Raji (cell line): ENCODE results near the gene VWF.

Experiments used
- POLR2A ChIP-seq: IDR thresholded peaks from 2 replicates; pipeline ENCODE4 v1.6.1; 2011; ENCODE audit warnings: low read depth, low read length, control low read depth; ENCODE audit not compliant: insufficient read depth

The VWF gene

GRCh38 chr12:6113691-6114475 is 10.6 kb downstream of the VWF start:
- TF ChIP-seq POLR2A = no peak

- TF ChIP-seq POLR2A = no peak
These were observed 12.5 kb downstream of the VWF start for GRCh38 chr12:6112004-6112403.

GRCh38 chr12:6110006-6110405 is 14.5 kb downstream of the VWF start:
- TF ChIP-seq POLR2A = no peak

DNA sequence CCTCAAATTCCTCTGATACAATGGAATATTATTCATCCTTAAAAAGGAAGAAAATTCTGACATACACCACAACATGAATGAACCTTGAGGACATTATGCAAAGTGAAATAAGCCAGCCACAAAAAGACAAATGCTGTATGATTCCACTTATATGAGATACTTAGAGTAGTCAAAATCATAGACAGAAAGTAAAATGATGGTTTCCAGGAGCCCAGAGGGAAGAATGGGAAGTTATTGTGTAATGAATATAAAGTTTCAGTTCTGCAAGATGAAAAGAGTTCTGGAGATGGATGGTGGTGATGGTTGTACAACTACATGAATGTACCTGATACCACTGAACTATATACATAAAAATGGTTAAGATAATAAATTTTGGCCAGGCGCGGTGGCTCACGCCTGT is 18.3 kb downstream of the VWF start:
- TF ChIP-seq POLR2A = no peak

GRCh38 chr12:6104842-6105241 is 19.6 kb downstream of the VWF start:
- no peak for TF ChIP-seq POLR2A

DNA sequence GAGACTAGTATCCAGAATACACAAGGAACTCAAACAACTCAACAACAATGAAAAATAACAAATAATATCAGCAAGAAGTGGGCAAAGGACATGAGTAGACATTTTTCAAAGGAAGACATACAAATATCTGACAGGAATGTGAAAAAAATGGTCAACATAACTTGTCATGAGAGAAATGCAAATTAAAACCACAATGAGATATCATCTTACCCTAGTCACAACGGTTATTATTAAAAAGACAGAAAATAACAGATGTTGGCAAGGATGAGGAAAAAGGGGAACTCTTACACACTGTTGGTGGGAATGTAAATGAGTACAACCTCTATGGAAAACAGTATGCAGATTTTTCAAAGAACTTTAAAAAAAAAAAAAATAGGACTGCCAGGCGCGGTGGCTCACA is 20.4 kb downstream of the VWF start:
- TF ChIP-seq POLR2A = no peak

- no peak for TF ChIP-seq POLR2A
These were observed 25.2 kb downstream of the VWF start for GRCh38 chr12:6099316-6099715.

GRCh38 chr12:6097411-6097810 is 27.1 kb downstream of the VWF start:
- no peak for TF ChIP-seq POLR2A

GRCh38 chr12:6096527-6096926 is 27.9 kb downstream of the VWF start:
- TF ChIP-seq POLR2A = no peak

DNA sequence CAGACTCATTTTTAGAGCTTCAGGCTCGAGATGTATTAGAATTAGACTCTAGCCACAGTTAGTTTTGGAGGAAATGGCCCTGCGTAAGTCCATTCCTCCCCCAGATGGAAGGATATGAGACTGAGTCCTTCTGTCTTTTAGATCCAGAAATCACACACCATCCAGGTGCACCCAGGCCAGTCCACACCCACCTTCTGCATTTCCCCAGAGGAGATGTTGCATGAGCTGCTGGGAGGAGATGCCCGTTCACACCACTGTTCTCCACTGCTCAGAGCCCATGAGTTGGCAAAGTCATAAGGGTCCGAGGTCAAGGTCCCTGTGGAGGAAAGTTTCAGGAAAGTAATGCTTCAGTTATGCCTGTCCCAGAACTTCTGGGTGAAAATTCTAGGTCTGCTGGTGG is 29.2 kb downstream of the VWF start:
- no peak for TF ChIP-seq POLR2A

DNA sequence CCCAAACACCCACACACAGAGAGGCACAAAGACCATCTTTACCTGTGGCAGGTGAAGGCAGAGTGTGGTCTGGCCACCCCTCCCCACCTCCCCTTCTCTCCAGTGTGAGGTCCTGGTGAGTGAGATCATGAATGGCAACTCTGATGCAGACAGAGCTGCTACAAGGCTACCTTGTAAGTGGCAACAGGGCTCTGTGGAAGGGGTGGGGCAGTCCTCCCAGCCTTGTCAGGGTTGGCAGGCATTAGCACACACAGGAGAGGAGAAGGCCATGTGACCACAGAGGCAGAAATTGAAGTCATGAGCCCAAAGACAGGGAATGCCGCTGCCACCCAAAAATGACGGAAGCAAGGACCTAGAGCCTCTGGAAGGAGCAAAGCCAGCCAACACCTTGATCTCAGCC is 30.7 kb downstream of the VWF start:
- TF ChIP-seq POLR2A = no peak

GRCh38 chr12:6092784-6093722 is 31.4 kb downstream of the VWF start:
- TF ChIP-seq POLR2A = no peak

DNA sequence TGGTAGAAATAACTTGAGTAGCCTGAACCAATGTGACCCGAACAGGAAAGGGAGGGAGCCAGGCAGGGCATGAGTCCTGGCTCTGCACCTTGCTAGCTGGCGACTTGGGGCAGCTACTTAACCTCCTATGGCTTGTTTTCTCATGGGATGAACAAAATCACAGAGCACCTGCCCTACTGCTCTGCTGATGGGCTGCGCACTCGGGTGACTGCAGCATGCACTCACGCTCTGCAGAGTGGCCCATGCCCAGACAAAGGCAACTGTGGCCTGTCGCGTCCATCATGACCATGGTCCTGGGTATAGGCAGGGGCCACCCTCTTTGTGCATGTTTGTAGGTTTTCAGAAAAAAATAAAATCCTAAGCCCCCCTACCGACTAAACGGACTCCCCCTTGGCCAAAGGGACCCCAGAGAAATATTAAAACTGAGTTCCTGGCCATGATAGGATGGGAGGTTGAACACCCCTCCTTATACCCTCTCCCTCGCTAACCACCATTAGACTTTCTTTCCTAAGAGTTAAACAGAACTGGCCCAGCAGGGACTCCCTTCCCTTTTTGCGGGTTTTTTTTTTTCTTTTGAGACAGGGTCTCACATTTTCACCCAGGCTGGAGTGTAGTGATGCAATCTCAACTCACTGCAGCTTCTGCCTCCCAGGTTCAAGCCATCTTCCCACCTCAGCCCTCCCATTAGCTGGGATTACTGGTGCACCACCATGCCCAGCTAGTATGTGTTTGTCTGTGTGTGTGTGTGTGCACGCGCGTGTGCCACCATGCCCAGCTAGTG is 32.5 kb downstream of the VWF start:
- TF ChIP-seq POLR2A = no peak

DNA sequence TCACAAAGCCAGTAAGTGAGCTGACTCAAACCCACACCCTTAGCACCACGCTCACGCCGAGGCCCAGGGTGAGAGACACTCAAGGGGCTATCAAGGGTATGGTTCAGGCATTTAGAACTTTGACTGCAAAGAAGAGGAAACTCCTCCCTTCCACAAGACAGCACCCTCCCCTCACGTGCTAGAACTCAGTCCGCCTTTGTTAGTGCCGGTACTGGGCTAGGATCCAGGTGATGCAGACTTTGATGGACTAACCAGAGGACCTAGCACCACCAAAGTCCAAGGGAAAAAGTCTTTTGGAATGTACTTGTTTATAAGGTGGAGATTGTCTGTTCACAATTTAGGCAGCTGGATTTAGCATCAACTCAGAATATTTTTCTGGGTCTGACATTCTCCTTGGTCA is 33.7 kb downstream of the VWF start:
- no peak for TF ChIP-seq POLR2A

- no peak for TF ChIP-seq POLR2A
These were observed 35.3 kb downstream of the VWF start for GRCh38 chr12:6088921-6089747.

GRCh38 chr12:6086316-6086715 is 38.2 kb downstream of the VWF start:
- no peak for TF ChIP-seq POLR2A
